NCI-H526 treated with DMSO at 0.1 percent for 48 hours (cell line): Measurements from ENCODE around the gene SERHL2.
A peak's percentile ranks its signal among the peaks of the same experiment; 100 is the strongest.
"Not testable (repeated sequence)": the region's sequence is repeated elsewhere in the genome, so short reads cannot be mapped to it uniquely, and the experiment has no call there.

Source experiments
- DNase-seq: peaks from one replicate; lab custom pipeline; 2025; lab: John Stamatoyannopoulos, UW

Gene SERHL2

DNA sequence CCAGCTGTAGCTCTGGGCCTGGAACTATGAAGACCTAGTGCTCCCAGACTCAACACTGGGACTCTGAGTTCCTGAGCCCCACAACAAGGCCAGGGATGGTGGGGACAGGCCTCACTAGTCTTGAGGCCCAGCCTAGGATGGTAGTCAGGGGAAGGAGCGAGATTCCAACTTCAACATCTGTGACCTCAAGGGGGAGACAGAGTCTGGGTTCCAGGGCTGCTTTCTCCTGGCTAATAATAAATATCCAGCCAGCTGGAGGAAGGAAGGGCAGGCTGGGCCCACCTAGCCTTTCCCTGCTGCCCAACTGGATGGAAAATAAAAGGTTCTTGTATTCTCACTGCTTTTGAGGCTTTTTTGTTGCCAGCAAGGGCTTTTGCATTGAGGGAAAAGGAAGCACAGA lies 20.3 kb downstream of the SERHL2 start:
- not testable (repeated sequence) for DNase-seq

DNA sequence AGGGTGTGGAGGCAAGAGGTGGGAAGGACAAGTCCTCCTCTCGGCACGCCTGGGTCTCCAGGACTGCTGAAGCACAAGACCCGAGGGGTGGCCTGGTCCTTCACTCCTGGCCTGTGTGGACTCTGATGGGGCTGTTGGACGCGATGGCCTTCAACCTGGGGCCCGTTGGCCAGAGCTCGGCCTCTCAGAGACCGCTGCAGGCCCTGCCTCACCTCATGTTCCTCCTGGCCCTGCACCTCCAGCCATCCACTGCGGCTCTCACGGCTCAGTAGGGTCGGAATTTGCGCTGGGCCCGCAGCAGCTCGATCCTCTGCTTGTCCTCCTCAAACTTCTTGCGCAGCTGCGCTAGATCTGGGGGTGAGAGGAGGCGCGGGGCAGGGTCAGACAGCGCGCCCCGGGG lies 20.7 kb downstream of the SERHL2 start:
- DNase-seq, result not testable (repeated sequence)

DNA sequence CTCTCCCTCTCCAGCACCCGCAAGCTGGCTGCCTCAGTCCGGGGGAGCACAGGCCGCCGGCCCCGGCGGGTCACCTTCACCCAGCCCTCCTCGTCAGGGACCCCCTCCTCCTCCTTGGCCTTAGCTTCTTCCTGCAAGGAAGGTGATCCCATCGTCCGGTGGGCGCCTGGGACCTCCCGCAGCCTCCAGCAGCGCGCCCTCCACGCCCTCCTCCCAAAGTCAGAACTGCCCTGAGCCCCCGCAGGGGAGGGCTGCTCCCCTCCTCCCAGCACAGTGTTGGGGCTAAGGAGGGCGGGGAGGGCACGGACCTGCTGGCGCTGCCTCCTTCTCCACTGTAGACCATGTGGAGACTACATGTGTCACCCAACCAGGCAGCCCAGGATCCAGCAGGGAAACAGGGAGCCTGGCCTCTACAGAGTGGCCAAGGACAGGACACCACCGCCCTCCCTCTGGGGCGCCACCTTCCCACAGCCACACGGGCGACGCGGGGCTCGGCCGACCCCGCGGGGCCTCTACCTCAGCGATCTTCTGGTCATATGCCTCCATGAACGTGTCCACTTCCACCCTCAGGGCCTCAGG lies 22.3 kb downstream of the SERHL2 start:
- not testable (repeated sequence) for DNase-seq

DNA sequence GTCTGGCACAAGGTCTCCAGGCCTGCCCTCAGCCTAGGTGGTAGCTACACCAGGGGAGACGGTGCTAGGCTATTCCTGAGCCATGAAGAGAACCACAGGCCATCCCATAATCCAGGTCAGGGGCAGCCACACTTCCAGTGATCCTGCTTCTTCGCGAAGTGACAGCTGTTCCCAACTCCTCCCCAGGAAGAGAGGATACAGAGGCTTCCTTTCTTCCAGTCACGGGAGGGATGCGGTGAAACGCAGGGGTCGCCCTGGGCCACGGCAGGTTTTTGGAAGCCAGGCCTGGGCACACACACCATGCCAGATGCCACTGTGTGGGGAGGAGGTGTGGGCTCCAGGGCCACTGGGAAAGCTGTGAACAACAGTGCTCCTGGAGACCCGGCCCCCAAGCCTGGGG lies 23.4 kb downstream of the SERHL2 start:
- not testable (repeated sequence) for DNase-seq

DNA sequence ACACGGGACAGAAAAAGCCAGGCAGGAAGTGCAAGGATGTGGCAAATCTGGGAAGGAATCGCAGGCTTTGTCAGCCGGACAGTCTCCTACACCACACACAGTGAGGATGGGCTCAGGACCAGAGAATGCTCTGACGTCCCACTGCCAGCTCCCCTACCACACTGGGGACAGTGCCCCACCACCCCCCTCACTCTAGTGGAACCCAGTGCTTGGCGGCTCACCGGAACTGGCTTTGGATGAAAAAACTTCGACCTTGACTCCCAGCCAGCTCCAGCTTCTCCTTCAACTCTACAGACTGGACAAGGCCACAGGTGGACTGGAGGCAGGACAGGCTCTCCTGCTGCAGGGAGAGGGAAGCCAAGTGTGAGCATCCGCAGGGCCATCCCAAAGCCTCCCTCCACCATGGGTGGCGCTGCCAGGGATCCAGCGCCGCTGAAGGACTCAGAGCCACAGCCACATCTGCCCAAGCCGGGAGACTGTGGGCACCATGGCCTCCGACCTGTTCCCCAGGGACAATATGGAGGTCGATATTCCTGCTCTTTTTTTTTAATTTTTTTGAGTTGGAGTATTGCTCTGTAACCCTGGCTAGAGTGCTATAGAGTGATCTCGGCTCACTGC lies 24.0 kb downstream of the SERHL2 start:
- no peak for DNase-seq

DNA sequence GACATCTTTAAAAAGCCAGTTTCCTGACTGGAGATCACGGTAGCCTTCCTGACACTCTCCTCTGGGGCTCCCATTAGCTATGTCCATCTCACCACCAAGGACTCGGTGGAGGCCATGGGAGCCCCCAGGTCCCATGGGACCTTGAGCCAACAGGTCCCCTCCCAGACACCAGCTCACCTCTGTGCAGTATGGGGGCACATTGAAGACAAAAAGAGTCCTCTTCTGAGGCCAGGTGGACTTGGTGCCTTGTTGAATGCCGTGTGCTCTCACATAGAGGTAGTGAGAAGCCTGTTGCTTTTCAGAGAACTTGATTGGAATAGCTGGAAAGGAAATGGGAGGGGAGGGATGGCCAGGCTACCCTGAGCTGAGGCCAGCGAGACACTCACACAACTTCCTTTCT lies 26.3 kb downstream of the SERHL2 start:
- DNase-seq, result not testable (repeated sequence)

DNA sequence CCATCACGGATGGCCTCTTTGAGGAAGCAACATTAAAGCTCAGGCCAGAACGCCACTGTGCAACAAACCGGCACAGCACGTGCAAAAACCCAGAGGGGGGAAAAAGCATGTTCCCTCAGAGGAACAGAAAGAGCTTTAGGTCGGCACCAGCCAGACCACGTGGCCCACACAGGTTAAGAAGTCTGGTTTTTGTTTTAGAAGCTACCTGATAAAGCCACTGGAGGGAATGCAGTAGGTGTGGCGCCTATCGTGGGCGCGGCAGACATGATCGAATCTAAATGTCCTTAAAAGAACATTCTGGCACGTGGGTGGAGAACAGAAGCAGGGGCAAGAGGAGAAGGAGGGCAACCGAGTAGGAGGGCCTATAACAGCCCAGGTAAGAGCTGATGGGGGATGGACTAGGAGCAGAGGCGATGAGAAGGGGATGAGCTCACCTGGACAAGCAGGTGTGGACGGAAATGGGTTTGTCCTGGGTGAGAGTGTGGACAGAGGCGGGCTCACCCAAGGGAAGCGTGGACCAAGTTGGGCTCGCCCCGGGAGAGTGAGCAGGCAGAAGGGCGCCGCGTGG lies 27.5 kb downstream of the SERHL2 start:
- not testable (repeated sequence) for DNase-seq

DNA sequence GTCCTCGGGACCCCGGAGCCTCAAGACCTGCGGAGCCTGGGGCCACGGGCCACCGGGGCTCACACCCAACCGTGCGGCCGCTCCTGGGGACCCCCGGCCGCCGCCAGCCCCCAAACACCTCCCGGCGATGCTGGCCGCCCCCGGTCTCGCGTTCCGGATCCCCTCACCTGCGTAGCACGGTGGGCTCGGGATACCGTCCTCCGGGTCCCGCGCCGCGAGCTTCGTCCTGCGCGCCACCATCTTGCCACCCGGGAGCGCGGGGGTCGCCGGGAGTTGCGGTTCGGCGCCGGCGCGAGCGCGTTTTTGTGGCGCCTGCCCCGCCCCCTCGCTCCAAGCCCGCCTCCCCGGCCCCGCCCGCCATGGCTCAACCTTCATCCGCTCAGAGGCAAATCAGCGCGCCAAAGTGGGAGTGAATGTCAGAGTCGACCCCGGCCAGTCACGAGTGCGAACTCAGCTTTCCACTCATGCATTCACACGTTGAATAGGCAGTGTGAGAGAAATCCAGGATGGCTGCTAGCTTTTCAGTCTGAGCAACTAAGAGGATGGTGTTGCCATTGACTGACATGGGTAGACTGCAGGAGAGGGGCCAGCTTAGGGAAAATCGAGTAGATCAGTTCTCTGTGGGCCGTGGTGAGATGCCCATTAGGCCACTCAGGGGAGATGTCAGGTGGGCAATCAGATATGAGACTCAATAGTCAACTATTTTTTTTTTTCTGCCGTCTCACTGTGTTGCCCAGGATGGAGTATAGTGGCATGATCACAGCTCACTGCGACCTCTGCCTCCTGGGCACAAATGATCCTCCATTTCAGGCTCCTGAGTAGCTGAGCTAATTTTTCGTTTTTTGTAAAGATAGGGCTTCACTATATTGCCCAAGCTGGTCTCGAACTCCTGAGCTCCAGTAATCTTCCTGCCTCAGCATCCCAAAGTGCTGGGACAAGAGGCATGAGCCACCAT lies 28.3 kb downstream of the SERHL2 start:
- DNase-seq, result peak; percentile 29

DNA sequence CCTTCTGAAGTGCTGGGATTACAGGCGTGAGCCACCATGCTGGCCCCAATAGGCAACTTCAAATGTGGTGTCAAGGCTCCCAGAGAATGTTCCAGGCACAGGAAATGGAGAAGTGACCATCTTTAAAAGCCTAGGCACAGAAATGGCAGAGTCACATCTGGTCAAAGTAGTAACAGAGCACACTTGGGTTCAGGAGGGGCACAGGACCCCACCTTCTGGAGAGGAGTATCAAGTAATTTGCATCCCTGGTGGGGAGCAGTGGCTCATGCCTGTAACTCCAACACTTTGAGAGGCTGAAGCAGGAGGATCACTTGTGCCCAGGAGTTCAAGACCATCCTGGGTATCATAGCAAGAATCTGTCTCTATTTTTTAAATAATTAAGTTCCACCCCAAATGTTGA lies 29.2 kb downstream of the SERHL2 start:
- no peak for DNase-seq

DNA sequence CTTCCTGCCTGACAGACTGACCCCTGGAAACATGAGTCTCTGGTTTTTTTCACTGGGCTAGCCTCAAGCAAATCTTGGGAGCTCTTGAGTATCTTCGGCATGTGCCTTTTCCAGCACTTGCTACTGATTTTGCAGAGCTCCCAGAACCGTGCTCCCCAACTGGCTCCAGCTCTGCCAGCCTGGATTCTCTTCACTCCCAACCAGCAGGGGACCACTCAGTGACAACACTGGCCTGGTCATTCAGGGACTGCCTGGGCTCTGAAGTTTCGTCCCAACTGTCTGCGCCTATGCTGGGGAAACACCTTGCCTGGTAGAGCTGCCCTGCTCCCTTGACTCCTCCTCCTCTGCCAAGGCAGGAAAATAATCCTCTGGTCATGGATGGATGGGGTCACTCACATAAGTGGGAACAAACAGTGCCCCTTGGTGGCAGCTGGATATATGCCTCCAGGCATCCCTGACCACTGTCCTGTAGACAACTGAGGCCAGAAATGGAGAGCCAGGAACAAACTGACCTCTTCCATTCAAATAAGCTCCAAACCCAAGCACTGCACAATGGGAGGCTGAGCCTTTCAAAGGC lies 30.7 kb downstream of the SERHL2 start:
- no peak for DNase-seq

DNA sequence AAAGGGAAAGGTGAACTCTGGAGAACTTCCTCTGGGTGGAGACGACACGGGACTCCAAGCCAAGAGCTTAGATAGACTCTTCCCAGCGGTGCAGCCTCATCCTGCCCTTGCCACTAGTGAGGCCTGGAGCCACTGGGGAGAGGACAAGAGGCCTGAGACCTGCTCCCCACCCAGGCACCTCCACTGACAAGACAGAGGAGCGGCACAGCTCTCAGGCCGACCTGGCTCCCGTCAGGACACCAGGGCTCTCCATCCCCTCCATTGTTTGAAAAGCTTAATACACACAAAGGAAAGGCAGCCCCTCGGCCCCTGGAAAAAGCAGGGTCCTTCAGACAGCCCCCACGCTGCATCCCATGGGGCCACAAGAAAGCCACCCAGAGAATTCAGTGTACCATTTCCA lies 31.3 kb downstream of the SERHL2 start:
- DNase-seq, result no peak

DNA sequence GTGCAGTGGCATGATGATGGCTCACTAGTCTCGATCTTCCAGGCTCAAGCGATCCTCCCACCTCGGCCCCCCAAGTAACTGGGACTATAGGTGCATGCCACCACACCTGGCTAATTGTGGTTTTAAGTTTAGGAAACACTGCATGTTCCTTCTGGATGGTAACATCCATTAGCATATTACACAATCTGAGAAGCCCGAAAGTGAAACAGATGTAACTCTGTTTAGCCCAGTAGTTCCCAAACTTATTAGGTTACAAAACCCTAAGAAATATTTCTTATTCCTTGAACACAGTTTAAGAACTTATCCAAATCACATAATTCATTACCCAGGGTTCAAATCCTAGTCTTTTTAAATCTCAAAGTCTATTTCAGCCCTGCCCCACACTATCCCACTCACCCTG lies 32.6 kb downstream of the SERHL2 start:
- no peak for DNase-seq

DNA sequence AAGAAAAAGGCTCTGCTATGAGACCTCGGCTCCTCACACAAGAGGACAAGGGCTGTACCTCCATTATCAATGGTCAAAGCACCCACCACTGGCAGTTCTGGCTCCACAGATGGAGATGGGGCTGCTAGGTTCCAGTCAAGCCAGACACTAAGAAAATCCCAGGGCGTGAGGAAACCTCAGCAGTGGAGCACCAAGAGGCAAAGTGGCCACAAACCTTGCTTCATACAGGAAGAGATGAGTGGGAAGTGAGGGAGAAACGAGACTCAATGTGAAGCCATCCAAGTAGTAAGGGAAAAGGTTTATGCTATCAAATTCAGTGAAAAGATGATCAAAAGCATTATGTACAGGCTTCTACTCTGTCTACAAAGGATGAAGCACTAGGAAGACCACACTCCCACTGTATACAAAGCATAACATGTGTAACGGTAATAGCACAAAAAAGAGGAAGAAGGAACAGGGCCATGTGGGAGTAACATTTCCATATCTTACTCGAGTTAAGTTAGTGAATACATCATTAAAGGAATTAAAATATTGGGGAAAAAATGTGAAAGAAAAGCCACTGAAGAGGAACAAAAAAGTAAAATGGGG lies 33.9 kb downstream of the SERHL2 start:
- no peak for DNase-seq

DNA sequence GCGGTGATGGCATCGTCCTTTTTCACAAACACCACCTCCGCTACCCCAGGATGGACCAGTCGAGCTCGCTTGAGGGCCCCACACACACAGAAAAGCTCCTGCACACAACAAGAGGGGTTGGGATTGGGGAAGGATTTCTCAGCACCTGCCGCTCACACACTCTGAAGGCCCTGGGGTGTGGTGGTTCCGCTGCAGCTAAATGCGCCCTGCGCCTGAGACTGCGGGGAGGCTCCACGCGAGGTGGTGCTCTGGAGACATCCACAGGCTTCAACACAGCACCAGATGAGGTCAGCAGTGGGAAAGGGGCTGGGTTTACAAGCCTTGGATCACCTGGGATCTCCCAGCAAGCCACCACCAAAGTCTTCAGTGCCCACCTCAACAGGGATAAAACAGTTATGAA lies 38.2 kb downstream of the SERHL2 start:
- no peak for DNase-seq

DNA sequence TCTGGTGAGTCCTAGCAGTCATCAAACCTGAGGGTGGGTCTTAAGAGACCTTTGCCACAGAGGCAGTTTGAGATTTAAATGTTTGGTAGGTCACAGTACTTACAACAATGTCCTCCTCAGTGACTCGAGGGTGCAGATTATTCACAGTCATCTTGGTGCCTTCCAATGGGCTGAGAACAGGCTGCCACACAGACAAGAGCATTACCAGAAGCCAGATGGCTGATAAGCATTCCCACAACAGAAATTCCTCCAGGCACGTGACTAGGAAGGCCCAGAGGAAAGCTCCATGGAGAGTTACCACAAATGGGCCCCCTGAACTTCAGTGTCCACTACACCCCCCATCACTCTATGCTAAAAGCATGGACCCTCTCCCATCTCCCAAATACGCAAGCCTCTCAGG lies 41.7 kb downstream of the SERHL2 start:
- no peak for DNase-seq

DNA sequence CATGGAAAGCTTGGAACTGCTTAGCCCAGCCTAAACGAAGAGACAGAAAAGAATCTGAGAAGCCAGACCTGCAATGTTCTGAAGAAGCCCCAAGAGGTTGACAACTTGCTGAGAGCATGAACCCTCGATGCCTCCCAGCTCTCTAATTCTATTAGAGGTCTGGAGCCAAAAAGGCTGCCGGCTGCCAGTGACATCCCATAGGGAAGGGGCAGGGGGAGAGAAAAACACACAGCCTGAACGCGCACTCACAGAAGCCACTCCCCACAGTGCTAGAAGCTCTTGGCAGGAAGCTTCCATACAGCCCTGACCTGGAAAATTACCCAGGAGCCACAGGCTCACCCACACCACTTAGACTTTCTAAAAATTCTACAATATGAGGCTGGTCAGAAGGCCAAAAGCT lies 42.6 kb downstream of the SERHL2 start:
- DNase-seq, result no peak

DNA sequence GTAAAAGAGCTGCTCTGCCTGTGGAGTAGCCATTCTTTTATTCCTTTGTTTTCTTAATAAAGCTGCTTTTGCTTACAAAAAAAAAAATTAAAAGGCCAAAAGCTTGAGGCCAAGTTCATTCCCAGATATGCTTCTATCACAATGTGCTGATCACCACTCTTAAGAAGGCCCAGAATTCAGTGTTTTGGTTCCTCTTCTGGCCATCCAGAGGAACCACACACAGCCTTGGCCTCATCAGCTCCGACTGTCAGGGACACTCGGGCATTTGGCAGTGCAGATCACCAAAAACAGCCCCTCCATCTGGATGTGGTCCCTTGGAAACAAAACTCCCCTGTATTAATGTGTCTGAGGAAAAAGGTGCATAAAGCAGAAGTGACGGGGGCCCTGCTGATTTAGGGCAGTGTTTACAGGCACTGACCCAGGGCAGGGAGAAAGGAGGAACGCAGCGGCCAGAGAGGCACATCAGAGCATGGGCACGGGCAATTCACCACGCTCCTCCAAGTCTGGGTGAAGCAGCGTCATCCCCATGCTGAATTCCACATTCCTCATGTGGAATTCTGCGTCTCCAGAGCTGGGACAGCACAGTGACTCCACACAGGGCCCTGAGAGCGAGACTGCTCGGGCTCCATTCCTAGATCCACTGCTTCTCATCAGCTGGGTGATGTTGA lies 43.2 kb downstream of the SERHL2 start:
- no peak for DNase-seq

DNA sequence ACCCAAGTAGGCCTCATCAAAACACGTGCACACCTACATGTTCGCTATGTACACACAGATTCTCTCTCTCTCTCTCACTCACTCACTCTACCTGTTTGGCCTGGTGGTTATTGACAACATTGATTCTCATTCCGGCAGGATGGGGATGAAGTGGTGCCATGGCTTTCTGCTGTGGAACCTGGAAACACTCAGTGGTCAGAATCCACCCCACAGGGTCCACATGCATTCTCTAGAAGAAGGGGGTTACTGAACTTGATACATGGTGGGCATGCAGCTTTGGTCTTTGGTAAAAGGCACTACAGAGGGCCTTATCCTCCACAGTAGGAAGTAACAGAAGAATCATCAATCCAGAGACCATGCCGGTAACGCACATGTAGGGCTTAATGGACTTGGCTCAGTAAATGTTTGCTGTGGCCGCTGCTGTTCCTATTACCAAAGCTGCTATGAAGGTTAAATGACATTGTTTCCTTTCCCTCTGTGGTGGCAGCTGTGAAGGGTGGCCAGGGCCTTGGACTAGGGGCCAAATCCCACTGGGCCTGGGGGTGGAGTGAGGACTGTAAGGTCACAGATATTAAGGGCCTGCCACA lies 48.2 kb downstream of the SERHL2 start:
- DNase-seq, result no peak

DNA sequence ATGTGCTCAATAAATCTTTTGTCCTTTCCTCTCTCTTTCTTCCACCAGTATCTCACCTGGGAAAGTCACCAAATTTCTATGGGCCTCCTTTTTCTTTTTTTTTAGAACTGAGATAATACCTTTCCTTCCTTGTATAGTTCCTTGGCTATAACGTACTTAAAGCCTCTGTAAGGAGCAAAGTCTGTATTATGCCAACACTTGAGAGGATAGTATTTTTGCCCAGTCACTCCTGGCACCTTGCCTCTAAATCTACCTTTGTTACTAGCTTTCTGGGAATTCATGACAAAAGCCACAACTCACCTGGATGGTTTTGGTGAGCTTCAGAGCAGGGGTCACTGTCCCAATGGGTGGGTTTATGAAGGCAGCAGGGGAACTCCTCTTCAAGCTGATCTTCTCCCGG lies 48.7 kb downstream of the SERHL2 start:
- DNase-seq, result no peak

DNA sequence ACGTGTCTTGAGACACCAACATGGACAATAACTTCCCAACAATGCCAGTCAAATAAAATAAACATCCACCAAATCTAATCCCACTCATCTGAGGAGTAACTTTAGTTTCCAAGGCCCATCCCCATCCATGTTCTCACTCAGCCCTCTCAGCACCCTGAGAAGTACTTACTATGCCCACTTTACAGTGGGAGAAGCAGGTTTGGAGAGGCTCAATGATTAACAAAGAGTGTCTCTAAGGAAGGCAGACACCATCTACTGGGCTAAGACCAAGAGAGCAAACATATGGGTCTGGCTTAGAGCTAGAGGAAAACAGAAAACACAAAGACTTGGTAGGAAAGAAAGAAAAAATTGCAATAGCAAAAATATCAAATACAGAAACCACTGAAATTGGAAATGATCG lies 49.7 kb downstream of the SERHL2 start:
- DNase-seq, result no peak

DNA sequence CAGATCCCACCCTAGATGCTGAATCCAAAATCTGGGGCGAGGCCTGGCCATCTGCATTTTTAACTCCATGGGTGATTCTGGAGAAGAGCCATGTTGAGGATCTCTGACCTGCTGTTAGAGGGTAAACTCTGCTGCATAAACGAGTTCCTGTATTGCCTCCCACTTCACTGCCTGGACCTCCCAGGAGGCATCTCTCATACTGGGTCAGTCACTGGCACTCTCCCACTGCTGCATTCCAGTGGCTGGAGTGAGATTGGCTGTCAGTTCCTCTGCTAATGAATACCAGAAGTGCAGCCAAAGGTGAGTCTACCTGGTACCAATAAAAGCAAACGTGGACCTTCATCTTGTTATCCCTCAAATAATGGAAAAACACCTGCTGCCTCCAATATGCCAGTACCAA lies 50.6 kb downstream of the SERHL2 start:
- no peak for DNase-seq
